ENCODE data around the gene PAFAH1B2. TPM values are rescaled to one million over a fixed set of nuclear protein-coding genes. Genes with fewer than 3 reads are reported as not detected.

PAFAH1B2 gene
- total and polyA plus RNA-seq, 10 of the 15 experiments (the other 5 are each of a cell fraction or from before 2014, with no cell fraction given): 17.6 to 64.8 (median 47.6) TPM

DNA sequence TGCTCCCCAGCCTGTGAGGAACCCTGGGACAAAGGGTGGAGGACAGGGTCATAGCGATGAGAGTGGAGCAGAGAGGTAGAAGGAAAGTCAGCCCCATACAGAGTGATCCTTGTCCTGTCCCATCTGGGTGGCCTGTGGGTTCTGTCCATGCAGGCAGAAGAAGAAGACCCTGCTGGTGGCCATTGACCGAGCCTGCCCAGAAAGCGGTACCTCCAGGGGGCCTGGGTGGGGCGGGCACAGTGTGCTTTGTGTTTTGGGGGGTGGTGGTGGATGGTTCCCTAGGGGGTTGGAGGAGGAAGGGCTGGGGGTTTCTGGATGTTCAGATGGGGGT is 42.3 kb downstream of the PAFAH1B2 start:
- ChIA-PET CTCF (interaction anchor here (0.6 to 10.3 kb wide), 4 partner anchors 25 to 448 kb away, joined by 4 to 422 read pairs (median 4); partner anchors contain the start of genes PCSK7 and RNF214), RAD21 (ENCODE audit: unreplicated experiment) (interaction anchor here (1.2 kb wide), 1 partner anchor 40 kb away, joined by 3 read pairs; no protein-coding TSS in a partner anchor), POLR2A (no interaction called here), SMC1A (ENCODE audit: uncharacterized antibody, unreplicated experiment) (interaction anchor here (1.1 to 1.8 kb wide), 2 partner anchors 40 to 44 kb away, joined by 3 to 11 read pairs; no protein-coding TSS in a partner anchor)
- Histone ChIP-seq H3K9ac (ENCODE audit: control insufficient read depth, insufficient read depth, low read length) (peak overlapping the region; percentile 53), H3K79me2 (ENCODE audit: control insufficient read depth, insufficient read depth, low read length) (no peaks in the 10 kb centered on the region), H3K27me3 (replicated peaks in 1 of 2; ENCODE audit: control insufficient read depth in 2 of 2, insufficient read depth in 2 of 2, low read length in 1 of 2) (no peaks in the 10 kb centered on the region), H3K4me1 (ENCODE audit: control insufficient read depth, insufficient read depth, low read length) (peaks cover 37% of the 10 kb centered on the region), H3K36me3 (ENCODE audit: control insufficient read depth in 2 of 2, insufficient read depth in 2 of 2, low read length in 1 of 2) (peaks cover 6 to 10% of the 10 kb centered on the region in 2 experiments), H3K4me3 (no peak overlapping the region; the same call in 1 of the 2 replicates), H3K9me3 (replicated peaks; ENCODE audit: control insufficient read depth, insufficient read depth, low read length) (no peaks in the 10 kb centered on the region), H3K27ac (ENCODE audit: control insufficient read depth, insufficient read depth) (peak overlapping the region; percentile 90), H4K20me1 (ENCODE audit: control insufficient read depth, insufficient read depth) (no peaks in the 10 kb centered on the region), H3K4me2 (ENCODE audit: control insufficient read depth, insufficient read depth) (peak overlapping the region; percentile 71), H2AFZ (ENCODE audit: control insufficient read depth, low read depth, low read length) (no peak overlapping the region; the same call in 1 of the 2 replicates)
- DNase-seq (ENCODE audit: low read depth, low spot score): no peak
- FAIRE-seq: no peak
- ATAC-seq: no peak
- intact Hi-C loops (cut with micrococcal nuclease; ENCODE audit: unreplicated experiment) (no loop called here), in situ Hi-C loops (cut with MboI) (no loop called here)
- no TSS peak for BruUV-seq (replicated peaks)
- TF ChIP-seq STAT3 (IDR thresholded peaks at IDR 0.05; ENCODE audit: low read depth, low read length) (no peak), HCFC1 (IDR thresholded peaks at IDR 0.05; ENCODE audit: low read length) (no peak), MYC (IDR thresholded peaks at IDR 0.05; ENCODE audit: insufficient read depth, insufficient read length, insufficient replicate concordance, low read length, severe bottlenecking) (no peak), SREBF2 (IDR thresholded peaks at IDR 0.05; ENCODE audit: low read length) (no peak), FOXM1 (IDR thresholded peaks at IDR 0.05; ENCODE audit: low read depth, low read length) (no peak), SMAD1 (IDR thresholded peaks at IDR 0.05; ENCODE audit: low read depth, partially characterized antibody) (no peak), NFYA (IDR thresholded peaks at IDR 0.05; ENCODE audit: borderline replicate concordance, low read depth, low read length) (no peak), EZH2 (IDR thresholded peaks at IDR 0.05; ENCODE audit: borderline replicate concordance, control insufficient read depth, low read depth, low read length) (no peak), PAX5 (IDR thresholded peaks at IDR 0.05; ENCODE audit: borderline replicate concordance, low read depth, low read length) (no peak), MTA3 (IDR thresholded peaks at IDR 0.05; ENCODE audit: borderline replicate concordance, low read length) (no peak), SMC3 (IDR thresholded peaks at IDR 0.05; ENCODE audit: borderline replicate concordance, low read length) (no peak), E2F8 (IDR thresholded peaks at IDR 0.05; ENCODE audit: low read depth, partially characterized antibody) (no peak), GATAD2B (conservative IDR thresholded peaks at IDR 0.05; ENCODE audit: low read depth) (no peak), MEF2B (IDR thresholded peaks at IDR 0.05; ENCODE audit: partially characterized antibody, poor library complexity, severe bottlenecking) (no peak), ELK1 (IDR thresholded peaks at IDR 0.05; ENCODE audit: low read depth, low read length) (no peak), CEBPB (IDR thresholded peaks at IDR 0.05; ENCODE audit: borderline replicate concordance in 1 of 2, low read depth in 2 of 2, low read length in 2 of 2) (no peak), NKRF (conservative IDR thresholded peaks at IDR 0.05) (no peak)
- TF ChIP-seq, protein P1, sequence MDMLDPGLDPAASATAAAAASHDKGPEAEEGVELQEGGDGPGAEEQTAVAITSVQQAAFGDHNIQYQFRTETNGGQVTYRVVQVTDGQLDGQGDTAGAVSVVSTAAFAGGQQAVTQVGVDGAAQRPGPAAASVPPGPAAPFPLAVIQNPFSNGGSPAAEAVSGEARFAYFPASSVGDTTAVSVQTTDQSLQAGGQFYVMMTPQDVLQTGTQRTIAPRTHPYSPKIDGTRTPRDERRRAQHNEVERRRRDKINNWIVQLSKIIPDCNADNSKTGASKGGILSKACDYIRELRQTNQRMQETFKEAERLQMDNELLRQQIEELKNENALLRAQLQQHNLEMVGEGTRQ (IDR thresholded peaks at IDR 0.05; ENCODE audit: borderline replicate concordance, low read depth, low read length): no peak
- 89% methylated on average over 4 of the region's 4 CpGs for WGBS (ENCODE audit: insufficient coverage, insufficient replicate concordance, low lambda C conversion rate, missing lambda C conversion rate)
